HL-60 (cell line): ENCODE measurements around the gene SMYD5.

Source experiments
- DNase-seq, 2 experiments: peaks; one replicate each; pipeline ENCODE4 v3.0.0-alpha.2; 2010 to 2020; ENCODE audit warnings: low read depth in 1 of 2, low spot score in 1 of 2
- H3K27ac ChIP-seq: fragments of 250-450 bp; sonication (Bioruptor Pico); replicated peaks from 2 replicates; pipeline ENCODE4 v1.5.1; 2020; ENCODE audit warnings: mild to moderate bottlenecking, moderate library complexity
- H3K27me3 ChIP-seq: fragments of 250-450 bp; sonication (Bioruptor Pico); 2 replicates; pipeline ENCODE4 v1.5.1; 2021; ENCODE audit warnings: mild to moderate bottlenecking, moderate library complexity; ENCODE audit not compliant: insufficient read depth, poor library complexity, severe bottlenecking
- H3K4me3 ChIP-seq: replicated peaks from 2 replicates; pipeline ENCODE4 v1.5.1; 2011; ENCODE audit warnings: mild to moderate bottlenecking, control low read depth, low read length; ENCODE audit not compliant: insufficient read depth
- CTCF ChIP-seq: IDR thresholded peaks from one replicate; pipeline ENCODE4 v1.5.1; 2011; ENCODE audit warnings: low read length, control low read depth, inconsistent platforms; ENCODE audit not compliant: insufficient read depth
- GABPA ChIP-seq: IDR thresholded peaks from 2 replicates; pipeline ENCODE4 v1.6.1; 2012; ENCODE audit warnings: low read depth
- POLR2AphosphoS5 ChIP-seq: IDR thresholded peaks from 2 replicates; pipeline ENCODE4 v1.6.1; 2012; ENCODE audit warnings: low read depth
- REST ChIP-seq: IDR thresholded peaks from 2 replicates; pipeline ENCODE4 v1.6.1; 2012; ENCODE audit warnings: low read depth; ENCODE audit not compliant: insufficient replicate concordance
- SPI1 ChIP-seq: IDR thresholded peaks from 2 replicates; pipeline ENCODE4 v1.6.1; 2012; ENCODE audit warnings: low read depth, mild to moderate bottlenecking, borderline replicate concordance

SMYD5 gene

GRCh38 chr2:73268366-73268829 is 54.4 kb downstream of the SMYD5 start:
- no peak for TF ChIP-seq SPI1
- no peak for TF ChIP-seq REST
- TF ChIP-seq POLR2AphosphoS5, result no peak
- no peak for TF ChIP-seq CTCF
- TF ChIP-seq GABPA, result no peak
- H3K27ac ChIP-seq, result no peak overlapping the region

GRCh38 chr2:73268830-73269685 is 55.0 kb downstream of the SMYD5 start:
- DNase-seq, result no peak
- Histone ChIP-seq H3K4me3 (no peak overlapping the region), H3K27ac (no peak overlapping the region), H3K27me3 (no peaks in the 10 kb centered on the region)
- no peak for TF ChIP-seq REST
- no peak for TF ChIP-seq GABPA
- TF ChIP-seq POLR2AphosphoS5, result no peak; the same call in 1 of the 2 replicates

More at GRCh38 chr2:73268366-73268829, 54.4 kb downstream of the SMYD5 start:
- H3K4me3 ChIP-seq, result no peak overlapping the region
- DNase-seq, result no peak
- H3K27me3 ChIP-seq, result no peaks in the 10 kb centered on the region

- TF ChIP-seq POLR2AphosphoS5 (no peak), SPI1 (no peak), REST (no peak), CTCF (no peak)
- no peaks in the 10 kb centered on the region for H3K27me3 ChIP-seq
- DNase-seq, result no peak
- no peak overlapping the region for H3K4me3 ChIP-seq
- no peak overlapping the region for H3K27ac ChIP-seq
Observed at GRCh38 chr2:73269686-73270465, 55.8 kb downstream of the SMYD5 start.
